ENCODE results near the gene CBLB.

Gene CBLB

DNA sequence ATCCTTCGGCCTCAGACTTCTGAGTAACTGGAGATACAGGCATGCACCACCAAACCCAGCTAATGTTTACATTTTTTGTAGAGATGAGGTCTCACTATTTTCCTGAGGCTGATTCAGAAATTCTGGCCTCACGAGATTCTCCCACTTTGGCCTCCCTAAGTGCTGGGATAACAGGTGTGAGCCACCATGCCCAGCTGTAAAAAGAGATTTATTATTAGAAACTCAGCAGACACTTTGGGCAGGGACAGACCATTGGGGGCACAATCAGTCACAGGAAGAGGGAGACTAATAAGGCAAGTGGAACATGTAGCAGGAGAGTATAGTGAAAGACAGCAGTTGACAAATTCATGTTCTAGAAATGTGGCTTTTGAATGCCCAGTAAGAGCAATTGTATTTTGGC, 249.2 kb downstream of the CBLB start:
- DNase-seq (ENCODE audit: low read depth) = no peak
- TF ChIP-seq, protein P1, sequence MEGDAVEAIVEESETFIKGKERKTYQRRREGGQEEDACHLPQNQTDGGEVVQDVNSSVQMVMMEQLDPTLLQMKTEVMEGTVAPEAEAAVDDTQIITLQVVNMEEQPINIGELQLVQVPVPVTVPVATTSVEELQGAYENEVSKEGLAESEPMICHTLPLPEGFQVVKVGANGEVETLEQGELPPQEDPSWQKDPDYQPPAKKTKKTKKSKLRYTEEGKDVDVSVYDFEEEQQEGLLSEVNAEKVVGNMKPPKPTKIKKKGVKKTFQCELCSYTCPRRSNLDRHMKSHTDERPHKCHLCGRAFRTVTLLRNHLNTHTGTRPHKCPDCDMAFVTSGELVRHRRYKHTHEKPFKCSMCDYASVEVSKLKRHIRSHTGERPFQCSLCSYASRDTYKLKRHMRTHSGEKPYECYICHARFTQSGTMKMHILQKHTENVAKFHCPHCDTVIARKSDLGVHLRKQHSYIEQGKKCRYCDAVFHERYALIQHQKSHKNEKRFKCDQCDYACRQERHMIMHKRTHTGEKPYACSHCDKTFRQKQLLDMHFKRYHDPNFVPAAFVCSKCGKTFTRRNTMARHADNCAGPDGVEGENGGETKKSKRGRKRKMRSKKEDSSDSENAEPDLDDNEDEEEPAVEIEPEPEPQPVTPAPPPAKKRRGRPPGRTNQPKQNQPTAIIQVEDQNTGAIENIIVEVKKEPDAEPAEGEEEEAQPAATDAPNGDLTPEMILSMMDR (IDR thresholded peaks at IDR 0.05; ENCODE audit: low read depth, low read length, missing control alignments) = no peak

DNA sequence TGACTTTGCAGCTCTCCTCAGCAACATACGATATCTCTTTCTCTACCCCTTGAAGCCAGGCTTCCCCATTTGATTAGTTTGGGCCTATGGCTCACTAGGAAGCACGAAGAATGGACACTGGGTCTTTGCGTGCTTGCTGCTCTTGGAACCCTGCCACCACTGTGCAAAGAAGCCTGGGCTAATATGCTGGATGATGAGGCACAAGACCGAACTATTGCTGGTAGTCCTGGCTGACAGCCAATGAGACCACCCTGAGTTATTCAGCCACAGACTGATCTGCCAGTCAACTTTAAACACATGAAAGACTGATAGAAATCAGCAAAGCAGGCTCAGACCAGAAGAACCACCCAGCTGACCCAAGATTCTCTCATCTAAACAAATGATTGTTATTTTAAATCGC, 250.3 kb downstream of the CBLB start:
- TF ChIP-seq, protein P1 (IDR thresholded peaks at IDR 0.05; ENCODE audit: low read depth, low read length, missing control alignments) = no peak
- no peak for DNase-seq (ENCODE audit: low read depth)

More for the DNA sequence above, 249.2 kb downstream of the CBLB start:
- H3K4me3 ChIP-seq (ENCODE audit: low read depth, low read length) = no peak overlapping the region

DNA sequence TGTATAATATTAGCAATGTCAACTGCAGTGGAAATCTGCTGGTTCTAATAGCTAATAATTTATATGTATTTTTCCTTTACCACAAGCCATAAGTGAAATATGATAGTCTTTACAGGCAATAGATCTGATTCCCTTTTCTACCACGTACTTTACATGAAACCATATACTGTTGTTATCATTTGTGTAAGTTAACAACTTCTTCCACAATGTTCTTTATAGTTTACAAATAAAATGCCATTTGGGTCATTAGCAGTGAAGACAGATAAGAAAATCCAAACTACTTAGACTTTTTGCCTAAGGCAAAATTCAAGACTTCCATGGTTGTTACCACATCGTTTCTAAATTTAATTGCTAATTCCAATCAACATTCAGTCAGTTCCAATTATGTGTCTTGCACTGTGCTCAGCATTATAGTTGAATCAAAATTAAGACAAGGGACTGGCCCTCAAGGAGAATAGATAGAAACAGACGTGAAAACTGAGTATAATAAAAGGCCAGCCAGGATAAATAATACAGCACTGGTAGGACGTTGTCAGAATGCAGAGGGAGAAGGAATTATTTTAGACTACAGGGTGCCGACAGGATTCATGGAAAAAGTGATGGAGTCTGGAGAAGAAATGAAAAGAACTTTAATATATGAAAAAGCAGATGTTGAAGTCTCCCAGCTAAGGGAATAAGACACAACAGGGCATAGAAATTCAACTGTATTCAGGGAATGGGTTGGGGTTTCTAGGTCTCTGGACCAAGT, 252.3 kb downstream of the CBLB start:
- TF ChIP-seq, protein P1 (IDR thresholded peaks at IDR 0.05; ENCODE audit: low read depth, low read length, missing control alignments) = no peak

More for the DNA sequence above, 250.3 kb downstream of the CBLB start:
- no peak overlapping the region for H3K4me3 ChIP-seq (ENCODE audit: low read depth, low read length)

DNA sequence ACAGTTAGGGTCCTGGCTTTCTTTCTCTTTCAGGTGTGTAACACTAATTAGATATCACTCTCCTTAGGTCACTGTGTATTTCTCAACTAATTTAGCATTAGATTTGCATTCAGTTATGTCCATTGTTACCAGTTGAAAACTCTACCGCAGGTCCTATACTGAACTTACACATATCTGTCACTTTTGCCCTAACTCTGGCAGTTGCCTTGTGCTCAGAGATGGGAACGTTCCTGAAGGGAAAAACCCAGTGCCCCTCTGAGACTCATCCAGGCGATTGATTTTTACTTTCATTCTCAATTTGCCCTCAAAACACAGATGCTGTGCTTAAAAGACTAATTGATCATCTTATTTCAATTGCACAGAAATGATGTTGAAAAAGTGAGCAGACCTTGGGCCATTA, 253.0 kb downstream of the CBLB start:
- DNase-seq (ENCODE audit: low read depth) = no peak
- TF ChIP-seq, protein P1 (IDR thresholded peaks at IDR 0.05; ENCODE audit: low read depth, low read length, missing control alignments) = no peak
- H3K4me3 ChIP-seq (ENCODE audit: low read depth, low read length) = no peak overlapping the region

More for the DNA sequence above, 252.3 kb downstream of the CBLB start:
- DNase-seq (ENCODE audit: low read depth) = no peak
- H3K4me3 ChIP-seq (ENCODE audit: low read depth, low read length) = no peak overlapping the region

DNA sequence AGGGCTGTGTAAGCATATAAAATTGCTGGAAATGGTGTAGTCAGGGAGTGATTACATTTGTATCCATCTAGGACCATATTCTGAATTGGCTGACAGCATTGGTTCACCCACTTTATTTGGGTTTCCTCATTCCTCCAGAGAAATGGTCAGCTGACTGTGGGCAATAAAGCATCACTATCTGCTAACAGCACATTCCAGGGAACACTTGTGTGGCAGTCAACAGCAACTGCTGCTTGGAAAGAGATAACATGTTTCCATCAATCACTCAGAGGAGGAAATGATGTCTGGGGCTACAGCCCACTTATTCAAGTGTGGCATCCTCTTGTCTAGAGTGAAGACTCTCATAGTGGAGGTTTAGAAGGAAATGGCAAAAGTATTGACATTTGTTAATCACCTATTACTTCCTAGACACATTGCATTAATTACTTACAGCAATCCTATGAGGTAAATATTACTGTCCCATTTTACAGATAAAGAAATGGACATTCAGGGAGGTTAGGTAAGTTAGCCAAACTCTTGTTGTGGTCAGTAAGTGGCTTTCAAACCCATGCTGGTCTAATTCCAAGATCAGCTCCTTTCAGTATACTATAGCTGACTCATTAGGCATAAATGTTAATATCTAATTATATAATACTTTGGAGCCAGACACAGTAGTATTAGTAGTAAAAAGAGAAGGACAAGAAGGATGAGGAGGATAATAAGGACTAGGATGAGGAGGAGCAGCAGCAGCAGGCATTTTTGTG, 254.4 kb downstream of the CBLB start:
- no peak overlapping the region for H3K4me3 ChIP-seq (ENCODE audit: low read depth, low read length)
- no peak for DNase-seq (ENCODE audit: low read depth)
- TF ChIP-seq, protein P1 (IDR thresholded peaks at IDR 0.05; ENCODE audit: low read depth, low read length, missing control alignments) = no peak

DNA sequence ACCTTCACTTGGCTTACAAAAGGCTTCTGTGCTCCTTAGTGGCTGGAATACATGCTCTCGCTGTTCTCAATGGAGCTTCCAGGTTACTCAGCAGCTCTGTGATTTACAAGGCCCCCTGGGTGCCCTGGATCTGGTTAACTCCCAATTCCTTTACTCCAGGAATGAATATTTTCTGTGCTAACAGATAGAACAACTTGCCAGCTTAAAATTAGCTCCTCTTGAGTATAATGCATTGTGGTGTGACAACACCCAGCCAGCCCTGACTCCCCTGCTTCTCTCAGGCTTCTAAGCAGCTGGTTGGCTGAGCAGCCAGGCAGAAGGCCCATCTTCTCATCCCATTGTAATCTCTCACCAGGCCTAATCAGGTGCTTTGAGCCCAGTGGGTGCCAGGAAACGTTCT, 255.7 kb downstream of the CBLB start:
- no peak overlapping the region for H3K4me3 ChIP-seq (ENCODE audit: low read depth, low read length)
- no peak for DNase-seq (ENCODE audit: low read depth)
- TF ChIP-seq, protein P1 (IDR thresholded peaks at IDR 0.05; ENCODE audit: low read depth, low read length, missing control alignments) = no peak

Measured in GM12864 (cell line).